ENCODE measurements around the gene MGAT4A. TPM values are rescaled to one million over a fixed set of nuclear protein-coding genes. Genes with fewer than 3 reads are reported as not detected.
A peak's percentile ranks its signal among the peaks of the same experiment; 100 is the strongest.
"Not testable (repeated sequence)": the region's sequence is repeated elsewhere in the genome, so short reads cannot be mapped to it uniquely, and the experiment has no call there.

MGAT4A gene
- total RNA-seq, 2 donors from 2014 or later: 13.2 to 37.4 TPM

GRCh38 chr2:98606431-98606830 is 124.5 kb downstream of the MGAT4A start:
- Histone ChIP-seq H3K27me3 (no peaks in the 10 kb centered on the region), H3K4me3 (no peak overlapping the region), H3K27ac (no peak overlapping the region), H3K36me3 (peaks cover 25% of the 10 kb centered on the region), H3K9me3 (no peaks in the 10 kb centered on the region), H3K4me1 (peaks cover 0 to 44% of the 10 kb centered on the region in 2 donors)
- no peak for DNase-seq (ENCODE audit: low spot score)
- TF ChIP-seq CTCF (IDR thresholded peaks at IDR 0.05): no peak

GRCh38 chr2:98605076-98605475 is 125.9 kb downstream of the MGAT4A start:
- DNase-seq (ENCODE audit: low spot score): no peak
- Histone ChIP-seq H3K27ac (no peak overlapping the region), H3K4me1 (peaks cover 0 to 30% of the 10 kb centered on the region in 2 donors), H3K9me3 (no peaks in the 10 kb centered on the region), H3K27me3 (no peaks in the 10 kb centered on the region), H3K4me3 (no peak overlapping the region), H3K36me3 (peaks cover 21% of the 10 kb centered on the region)
- no peak for TF ChIP-seq CTCF (IDR thresholded peaks at IDR 0.05)

- TF ChIP-seq CTCF (IDR thresholded peaks at IDR 0.05): no peak
- Histone ChIP-seq H3K36me3 (peaks cover 25% of the 10 kb centered on the region), H3K27ac (no peak overlapping the region), H3K4me3 (no peak overlapping the region), H3K9me3 (no peaks in the 10 kb centered on the region), H3K27me3 (no peaks in the 10 kb centered on the region), H3K4me1 (peaks cover 0 to 25% of the 10 kb centered on the region in 2 donors)
- no peak for DNase-seq (ENCODE audit: low spot score)
These were observed 126.4 kb downstream of the MGAT4A start for GRCh38 chr2:98604547-98604946.

GRCh38 chr2:98601532-98602132 is 129.3 kb downstream of the MGAT4A start:
- peak; percentile 31 to 71 for TF ChIP-seq CTCF (IDR thresholded peaks at IDR 0.05)
- peaks cover 44% of the 10 kb centered on the region for H3K36me3 ChIP-seq
- no peaks in the 10 kb centered on the region for H3K9me3 ChIP-seq
- H3K4me3 ChIP-seq: no peak overlapping the region
- peaks cover 0 to 8% of the 10 kb centered on the region in 2 donors for H3K4me1 ChIP-seq
- no peak for DNase-seq (ENCODE audit: low spot score)
- H3K27ac ChIP-seq: no peak overlapping the region
- H3K27me3 ChIP-seq: no peaks in the 10 kb centered on the region

- no peak for TF ChIP-seq CTCF (IDR thresholded peaks at IDR 0.05)
- H3K36me3 ChIP-seq: peaks cover 44% of the 10 kb centered on the region
These were observed 132.0 kb downstream of the MGAT4A start for GRCh38 chr2:98598781-98599428.

GRCh38 chr2:98594665-98595064 is 136.3 kb downstream of the MGAT4A start:
- H3K9me3 ChIP-seq; H3K27ac ChIP-seq; H3K4me1 ChIP-seq; DNase-seq (ENCODE audit: low spot score); H3K27me3 ChIP-seq; H3K4me3 ChIP-seq: not testable (repeated sequence)
- peaks cover 20% of the 10 kb centered on the region for H3K36me3 ChIP-seq

More at GRCh38 chr2:98598781-98599428, 132.0 kb downstream of the MGAT4A start:
- H3K4me3 ChIP-seq: no peak overlapping the region
- no peak overlapping the region for H3K27ac ChIP-seq
- H3K4me1 ChIP-seq: no peaks in the 10 kb centered on the region
- H3K27me3 ChIP-seq: no peaks in the 10 kb centered on the region
- H3K9me3 ChIP-seq: no peaks in the 10 kb centered on the region
- no peak for DNase-seq (ENCODE audit: low spot score)

All from right atrium auricular region (tissue), 2 donors.